ENCODE data around the gene DOCK7.
"Not testable (repeated sequence)": the region's sequence is repeated elsewhere in the genome, so short reads cannot be mapped to it uniquely, and the experiment has no call there.

Gene DOCK7

DNA sequence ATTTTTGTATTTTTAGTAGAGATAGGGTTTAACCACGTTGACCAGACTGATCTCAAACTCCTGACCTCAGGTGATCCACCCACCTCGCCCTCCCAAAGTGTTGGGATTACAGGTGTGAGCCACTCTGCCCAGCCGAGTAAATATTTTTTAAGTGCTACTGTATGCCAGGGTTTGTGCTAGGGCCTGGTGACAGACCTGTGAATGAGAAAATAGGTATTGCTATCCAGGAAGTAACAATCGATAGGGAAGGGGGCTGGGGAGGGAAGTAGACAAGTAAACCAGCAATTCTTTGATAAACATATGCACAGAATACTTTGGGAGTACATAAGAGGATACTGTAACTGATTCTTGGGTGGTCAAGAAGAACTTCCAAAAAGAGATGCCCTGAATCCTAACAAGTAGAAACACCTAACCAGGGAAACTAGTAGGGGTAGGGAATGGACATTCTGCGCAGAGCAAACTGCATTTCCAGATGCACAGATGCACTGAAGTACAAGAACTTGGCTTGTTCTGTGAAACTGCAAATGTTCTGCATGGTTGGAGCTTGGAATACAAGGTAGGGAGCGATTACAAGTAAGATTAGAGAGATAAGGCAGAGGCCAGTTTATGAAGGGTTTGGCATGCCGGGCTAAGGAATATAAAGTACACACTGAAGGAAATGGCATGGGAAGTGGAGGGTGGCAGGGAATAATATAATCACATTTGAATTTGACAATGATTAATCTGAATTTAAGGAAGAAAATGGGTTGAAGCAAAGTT is 19.0 kb upstream of the DOCK7 start:
- no peaks in the 10 kb centered on the region for H4K20me1 ChIP-seq (ENCODE audit: control insufficient read depth, insufficient read depth, low read depth, low read length)
- no peaks in the 10 kb centered on the region for H3K4me1 ChIP-seq (ENCODE audit: control insufficient read depth, low read length)
- H3K27ac ChIP-seq (ENCODE audit: low read depth, low read length): no peak overlapping the region
- H3K4me2 ChIP-seq (ENCODE audit: low read length): no peak overlapping the region
- H3F3A ChIP-seq (ENCODE audit: control insufficient read depth, insufficient read depth): no peaks in the 10 kb centered on the region
- no peaks in the 10 kb centered on the region for H3K36me3 ChIP-seq (ENCODE audit: control insufficient read depth, low read length)
- H3K79me2 ChIP-seq (ENCODE audit: control insufficient read depth, low read length): no peaks in the 10 kb centered on the region
- no peak overlapping the region for H3K4me3 ChIP-seq (ENCODE audit: low read length)
- H3K27me3 ChIP-seq (ENCODE audit: control insufficient read depth, low read length): no peaks in the 10 kb centered on the region
- no peaks in the 10 kb centered on the region for H3K9me3 ChIP-seq (ENCODE audit: control insufficient read depth, insufficient read depth, low read length)
- no peaks in the 10 kb centered on the region for H3K9me2 ChIP-seq (replicated peaks; ENCODE audit: control insufficient read depth, low read length)
- no peak for TF ChIP-seq EZH2phosphoT487 (IDR thresholded peaks at IDR 0.05; ENCODE audit: borderline replicate concordance, low read length)
- TF ChIP-seq, protein P1, sequence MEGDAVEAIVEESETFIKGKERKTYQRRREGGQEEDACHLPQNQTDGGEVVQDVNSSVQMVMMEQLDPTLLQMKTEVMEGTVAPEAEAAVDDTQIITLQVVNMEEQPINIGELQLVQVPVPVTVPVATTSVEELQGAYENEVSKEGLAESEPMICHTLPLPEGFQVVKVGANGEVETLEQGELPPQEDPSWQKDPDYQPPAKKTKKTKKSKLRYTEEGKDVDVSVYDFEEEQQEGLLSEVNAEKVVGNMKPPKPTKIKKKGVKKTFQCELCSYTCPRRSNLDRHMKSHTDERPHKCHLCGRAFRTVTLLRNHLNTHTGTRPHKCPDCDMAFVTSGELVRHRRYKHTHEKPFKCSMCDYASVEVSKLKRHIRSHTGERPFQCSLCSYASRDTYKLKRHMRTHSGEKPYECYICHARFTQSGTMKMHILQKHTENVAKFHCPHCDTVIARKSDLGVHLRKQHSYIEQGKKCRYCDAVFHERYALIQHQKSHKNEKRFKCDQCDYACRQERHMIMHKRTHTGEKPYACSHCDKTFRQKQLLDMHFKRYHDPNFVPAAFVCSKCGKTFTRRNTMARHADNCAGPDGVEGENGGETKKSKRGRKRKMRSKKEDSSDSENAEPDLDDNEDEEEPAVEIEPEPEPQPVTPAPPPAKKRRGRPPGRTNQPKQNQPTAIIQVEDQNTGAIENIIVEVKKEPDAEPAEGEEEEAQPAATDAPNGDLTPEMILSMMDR (IDR thresholded peaks at IDR 0.05; ENCODE audit: low read depth, low read length, poor library complexity, severe bottlenecking): no peak

DNA sequence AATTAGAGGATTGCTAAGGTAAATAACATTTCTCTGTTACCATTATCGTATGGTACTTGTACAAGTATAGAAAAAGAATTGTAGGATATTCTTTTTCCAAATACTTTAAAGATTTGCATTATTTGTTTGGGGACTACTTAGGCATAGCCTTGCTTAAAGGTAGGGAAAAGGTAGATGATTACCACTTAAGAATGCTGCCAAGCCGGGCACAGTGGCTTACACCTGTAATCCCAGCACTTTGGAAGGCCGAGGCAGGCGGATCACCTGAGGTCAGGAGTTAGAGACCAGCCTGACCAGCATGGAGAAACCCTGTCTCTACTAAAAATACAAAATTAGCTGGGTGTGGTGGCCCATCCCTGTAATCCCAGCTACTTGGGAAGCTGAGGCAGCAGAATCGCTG is 10.0 kb upstream of the DOCK7 start:
- not testable (repeated sequence) for H3K36me3 ChIP-seq (ENCODE audit: control insufficient read depth, low read length); H4K20me1 ChIP-seq (ENCODE audit: control insufficient read depth, insufficient read depth, low read depth, low read length); H3K4me1 ChIP-seq (ENCODE audit: control insufficient read depth, low read length)

GRCh38 chr1:62694479-62694878 is 6.3 kb upstream of the DOCK7 start:
- not testable (repeated sequence) for H3F3A ChIP-seq (ENCODE audit: control insufficient read depth, insufficient read depth); H3K27me3 ChIP-seq (ENCODE audit: control insufficient read depth, low read length); H3K36me3 ChIP-seq (ENCODE audit: control insufficient read depth, low read length); H3K9me2 ChIP-seq (replicated peaks; ENCODE audit: control insufficient read depth, low read length); H3K4me2 ChIP-seq (ENCODE audit: low read length); H3K27ac ChIP-seq (ENCODE audit: low read depth, low read length); H3K9me3 ChIP-seq (ENCODE audit: control insufficient read depth, insufficient read depth, low read length); H3K79me2 ChIP-seq (ENCODE audit: control insufficient read depth, low read length); H3K4me3 ChIP-seq (ENCODE audit: low read length); H4K20me1 ChIP-seq (ENCODE audit: control insufficient read depth, insufficient read depth, low read depth, low read length); H3K4me1 ChIP-seq (ENCODE audit: control insufficient read depth, low read length)

More for the DNA sequence above, 10.0 kb upstream of the DOCK7 start:
- H3K9me2 ChIP-seq (replicated peaks; ENCODE audit: control insufficient read depth, low read length); H3K4me3 ChIP-seq (ENCODE audit: low read length); H3K27me3 ChIP-seq (ENCODE audit: control insufficient read depth, low read length); H3F3A ChIP-seq (ENCODE audit: control insufficient read depth, insufficient read depth); H3K4me2 ChIP-seq (ENCODE audit: low read length); H3K9me3 ChIP-seq (ENCODE audit: control insufficient read depth, insufficient read depth, low read length); H3K79me2 ChIP-seq (ENCODE audit: control insufficient read depth, low read length); H3K27ac ChIP-seq (ENCODE audit: low read depth, low read length): not testable (repeated sequence)

DNA sequence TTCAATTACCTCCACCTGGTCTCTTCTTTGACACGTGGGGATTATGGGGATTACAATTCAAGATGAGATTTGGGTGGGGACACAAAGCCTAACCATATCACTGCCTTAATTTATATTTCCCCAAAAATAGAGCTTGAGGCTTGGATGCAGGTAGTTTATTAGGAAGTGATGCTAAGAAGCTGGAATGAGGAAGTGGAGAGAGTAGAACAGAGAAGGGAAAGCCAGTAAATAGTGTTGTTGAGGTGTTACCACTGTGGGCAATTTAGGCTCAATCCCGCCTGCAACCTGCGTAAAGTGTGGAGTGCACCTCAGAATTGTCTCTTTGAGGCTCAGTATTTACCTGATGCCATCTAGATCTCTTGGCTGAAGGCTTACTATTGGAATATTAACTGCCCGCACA is 4.9 kb upstream of the DOCK7 start:
- no peak for TF ChIP-seq EZH2phosphoT487 (IDR thresholded peaks at IDR 0.05; ENCODE audit: borderline replicate concordance, low read length)
- TF ChIP-seq, protein P1 (IDR thresholded peaks at IDR 0.05; ENCODE audit: low read depth, low read length, poor library complexity, severe bottlenecking): no peak
- H3K4me3 ChIP-seq (ENCODE audit: low read length): no peak overlapping the region
- no peak overlapping the region for H3K4me2 ChIP-seq (ENCODE audit: low read length)
- H3K9me2 ChIP-seq (replicated peaks; ENCODE audit: control insufficient read depth, low read length): no peaks in the 10 kb centered on the region
- H3K27ac ChIP-seq (ENCODE audit: low read depth, low read length): no peak overlapping the region
- no peaks in the 10 kb centered on the region for H3K9me3 ChIP-seq (ENCODE audit: control insufficient read depth, insufficient read depth, low read length)
- H3K36me3 ChIP-seq (ENCODE audit: control insufficient read depth, low read length): no peaks in the 10 kb centered on the region
- peaks cover 4% of the 10 kb centered on the region; the same call in 1 of the 2 replicates for H3F3A ChIP-seq (ENCODE audit: control insufficient read depth, insufficient read depth)
- H3K27me3 ChIP-seq (ENCODE audit: control insufficient read depth, low read length): no peaks in the 10 kb centered on the region
- H4K20me1 ChIP-seq (ENCODE audit: control insufficient read depth, insufficient read depth, low read depth, low read length): no peaks in the 10 kb centered on the region
- peaks cover 13% of the 10 kb centered on the region for H3K4me1 ChIP-seq (ENCODE audit: control insufficient read depth, low read length)
- H3K79me2 ChIP-seq (ENCODE audit: control insufficient read depth, low read length): no peaks in the 10 kb centered on the region; the same call in 1 of the 2 replicates

Measured in DOHH2 (cell line).